Measurements from ENCODE around the gene PAH.

The PAH gene

DNA sequence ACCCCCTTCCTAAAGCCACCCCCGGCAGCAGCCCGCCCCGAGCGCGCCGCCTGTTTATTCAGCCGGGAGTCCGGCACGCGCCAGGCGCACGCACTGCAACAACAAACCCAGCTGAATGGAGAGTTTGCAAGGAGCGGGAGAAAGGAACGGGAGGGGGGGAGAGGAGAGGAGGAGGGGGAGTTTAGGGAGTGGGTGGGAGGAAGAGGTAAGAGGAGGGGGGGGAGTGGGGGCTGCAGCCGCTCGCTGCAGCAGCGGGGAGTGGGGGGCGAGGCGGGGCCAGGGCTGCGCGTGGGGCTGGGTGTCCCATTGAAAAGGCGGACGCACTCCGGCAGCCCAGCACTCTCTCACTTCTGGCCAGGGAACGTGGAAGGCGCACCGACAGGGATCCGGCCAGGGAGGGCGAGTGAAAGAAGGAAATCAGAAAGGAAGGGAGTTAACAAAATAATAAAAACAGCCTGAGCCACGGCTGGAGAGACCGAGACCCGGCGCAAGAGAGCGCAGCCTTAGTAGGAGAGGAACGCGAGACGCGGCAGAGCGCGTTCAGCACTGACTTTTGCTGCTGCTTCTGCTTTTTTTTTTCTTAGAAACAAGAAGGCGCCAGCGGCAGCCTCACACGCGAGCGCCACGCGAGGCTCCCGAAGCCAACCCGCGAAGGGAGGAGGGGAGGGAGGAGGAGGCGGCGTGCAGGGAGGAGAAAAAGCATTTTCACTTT is 40.5 kb upstream of the PAH start, which contains the start of gene ASCL1:
ASCL1 (plus strand) TSS at position 336 of the 712 bp plus-strand sequence. CDS start 571 bp downstream, outside the sequence.
- Histone ChIP-seq H2AFZ (ENCODE audit: low read depth, low read length) (peak within 1 kb of the TSS; percentile 98), H3K27me3 (ENCODE audit: insufficient read depth, low read length) (peaks cover 49% of the 10 kb centered on the region), H3K4me3 (ENCODE audit: low read length) (peak within 1 kb of the TSS; percentile 50), H3K9me3 (ENCODE audit: low read length) (peaks cover 2% of the 10 kb centered on the region), H3K4me1 (ENCODE audit: insufficient read depth, low read length) (peaks cover 28% of the 10 kb centered on the region), H3K36me3 (ENCODE audit: insufficient read depth, low read length) (no peaks in the 10 kb centered on the region)

DNA sequence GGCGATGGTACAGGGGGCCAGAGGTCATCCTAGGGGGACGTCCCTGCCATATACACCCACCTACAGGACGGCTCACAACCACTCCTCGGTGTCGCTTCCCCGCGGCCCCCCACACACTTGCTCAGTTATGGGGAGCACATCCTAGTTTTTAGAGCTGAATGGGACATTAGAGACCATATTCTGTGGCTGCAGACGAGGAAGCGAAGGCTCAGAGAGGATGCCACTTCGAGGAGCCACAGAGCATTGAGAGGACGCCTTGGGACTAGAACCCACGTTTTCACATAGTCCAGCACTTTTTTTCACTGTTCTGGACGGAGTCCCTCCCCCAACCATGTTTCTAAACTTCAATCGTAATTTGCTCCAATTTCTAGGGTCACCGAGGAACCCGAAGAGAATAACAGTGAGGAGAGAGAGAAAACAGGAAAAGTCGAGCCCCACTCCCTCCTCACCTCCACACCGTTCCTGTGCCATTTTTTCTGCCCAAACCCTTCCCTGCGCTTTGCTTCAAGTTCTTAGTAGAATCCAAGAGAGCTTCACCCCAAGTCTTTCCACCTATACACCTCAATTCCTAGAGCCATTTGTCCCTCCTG is 39.8 kb upstream of the PAH start:
- Histone ChIP-seq H2AFZ (ENCODE audit: low read depth, low read length) (peak overlapping the region; percentile 98), H3K4me1 (ENCODE audit: insufficient read depth, low read length) (peaks cover 26% of the 10 kb centered on the region), H3K9me3 (ENCODE audit: low read length) (peaks cover 2% of the 10 kb centered on the region), H3K27me3 (ENCODE audit: insufficient read depth, low read length) (peaks cover 52% of the 10 kb centered on the region), H3K4me3 (ENCODE audit: low read length) (peak overlapping the region; percentile 50), H3K36me3 (ENCODE audit: insufficient read depth, low read length) (no peaks in the 10 kb centered on the region)

DNA sequence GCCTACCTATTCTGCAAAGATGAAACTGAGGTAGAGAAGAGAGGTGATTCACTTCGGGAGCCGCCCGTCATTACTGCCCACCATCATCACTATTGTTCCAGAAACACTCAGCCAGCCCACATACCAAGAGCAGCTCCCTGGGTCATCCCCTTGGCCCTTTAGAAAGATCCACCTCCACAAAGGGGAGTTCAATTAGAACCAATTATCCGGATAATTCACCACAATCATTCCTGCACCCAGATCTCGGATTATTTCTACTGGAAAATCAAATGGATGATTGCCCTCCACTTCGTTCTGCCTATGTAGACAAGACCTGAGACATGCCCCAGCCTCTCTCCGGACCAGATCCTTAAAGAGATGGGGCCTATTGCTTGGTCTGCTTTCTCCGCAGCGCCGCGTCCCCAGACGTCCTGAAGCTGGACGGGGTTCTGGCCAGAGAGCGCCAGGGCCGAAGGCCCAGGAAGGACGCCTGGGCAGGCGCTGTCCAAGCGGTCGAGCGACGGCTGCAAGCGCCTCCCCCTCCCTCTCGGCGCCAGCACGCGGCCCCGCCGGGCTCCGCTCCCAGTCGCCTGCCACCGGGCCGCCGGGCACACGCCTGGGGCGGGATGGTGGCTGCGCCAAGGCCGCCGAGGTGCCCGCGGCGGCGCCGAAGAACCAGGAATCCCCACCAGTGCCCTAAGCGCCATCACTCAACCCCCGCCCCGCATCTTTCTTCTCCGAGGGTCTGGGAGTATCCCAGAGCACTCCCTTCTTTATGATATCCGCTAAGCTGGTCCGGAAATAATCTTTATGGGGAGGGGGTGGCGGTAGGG is 39.1 kb upstream of the PAH start:
- peaks cover 19% of the 10 kb centered on the region for H3K4me1 ChIP-seq (ENCODE audit: insufficient read depth, low read length)
- H2AFZ ChIP-seq (ENCODE audit: low read depth, low read length) = no peak overlapping the region
- no peak overlapping the region for H3K4me3 ChIP-seq (ENCODE audit: low read length)
- H3K36me3 ChIP-seq (ENCODE audit: insufficient read depth, low read length) = no peaks in the 10 kb centered on the region
- H3K9me3 ChIP-seq (ENCODE audit: low read length) = peaks cover 2% of the 10 kb centered on the region
- H3K27me3 ChIP-seq (ENCODE audit: insufficient read depth, low read length) = peaks cover 56% of the 10 kb centered on the region

DNA sequence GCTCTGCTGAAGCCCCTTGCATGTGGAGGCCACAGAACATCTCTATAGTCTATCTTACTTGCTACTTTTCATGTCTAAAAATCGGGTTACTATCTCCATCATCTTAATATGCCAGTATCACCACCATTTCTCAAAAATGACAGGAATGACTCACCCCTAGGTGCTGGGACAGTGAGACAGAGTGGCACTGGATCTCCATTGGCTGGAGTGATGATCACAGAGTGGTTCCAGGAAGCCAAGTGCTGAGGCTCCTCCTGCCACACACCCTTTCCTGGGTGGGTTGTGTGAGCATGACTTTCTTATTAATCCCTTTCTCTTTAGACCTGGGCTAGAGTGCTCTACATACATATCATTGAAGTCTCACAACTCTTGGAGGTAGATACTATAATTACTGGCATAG is 37.1 kb upstream of the PAH start:
- no peaks in the 10 kb centered on the region for H3K9me3 ChIP-seq (ENCODE audit: low read length)
- no peak overlapping the region for H2AFZ ChIP-seq (ENCODE audit: low read depth, low read length)
- peaks cover 15% of the 10 kb centered on the region for H3K4me1 ChIP-seq (ENCODE audit: insufficient read depth, low read length)
- peaks cover 59% of the 10 kb centered on the region for H3K27me3 ChIP-seq (ENCODE audit: insufficient read depth, low read length)
- no peak overlapping the region for H3K4me3 ChIP-seq (ENCODE audit: low read length)
- no peaks in the 10 kb centered on the region for H3K36me3 ChIP-seq (ENCODE audit: insufficient read depth, low read length)

DNA sequence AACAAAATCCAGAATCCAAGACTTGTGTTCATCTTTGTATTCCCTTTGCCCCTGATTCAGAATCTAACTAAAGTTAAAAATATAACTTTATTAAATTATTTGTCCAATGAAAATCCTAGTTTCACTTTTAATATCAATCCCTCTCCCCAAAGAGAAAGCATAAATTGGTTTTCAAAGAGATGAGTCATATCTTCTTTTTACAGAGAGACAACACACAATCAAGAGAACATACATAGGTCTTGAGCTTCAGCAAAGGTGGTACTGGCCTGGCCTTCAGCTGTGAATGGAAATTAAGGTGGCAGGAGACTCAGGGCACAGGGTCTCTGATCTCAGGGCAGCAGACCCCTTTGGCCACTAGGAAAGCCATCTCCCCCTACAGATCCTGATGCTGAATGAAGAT is 36.2 kb upstream of the PAH start:
- Histone ChIP-seq H3K27me3 (ENCODE audit: insufficient read depth, low read length) (peaks cover 51% of the 10 kb centered on the region), H3K9me3 (ENCODE audit: low read length) (no peaks in the 10 kb centered on the region), H3K4me3 (ENCODE audit: low read length) (no peak overlapping the region), H3K4me1 (ENCODE audit: insufficient read depth, low read length) (peaks cover 10% of the 10 kb centered on the region), H3K36me3 (ENCODE audit: insufficient read depth, low read length) (no peaks in the 10 kb centered on the region), H2AFZ (ENCODE audit: low read depth, low read length) (no peak overlapping the region)

DNA sequence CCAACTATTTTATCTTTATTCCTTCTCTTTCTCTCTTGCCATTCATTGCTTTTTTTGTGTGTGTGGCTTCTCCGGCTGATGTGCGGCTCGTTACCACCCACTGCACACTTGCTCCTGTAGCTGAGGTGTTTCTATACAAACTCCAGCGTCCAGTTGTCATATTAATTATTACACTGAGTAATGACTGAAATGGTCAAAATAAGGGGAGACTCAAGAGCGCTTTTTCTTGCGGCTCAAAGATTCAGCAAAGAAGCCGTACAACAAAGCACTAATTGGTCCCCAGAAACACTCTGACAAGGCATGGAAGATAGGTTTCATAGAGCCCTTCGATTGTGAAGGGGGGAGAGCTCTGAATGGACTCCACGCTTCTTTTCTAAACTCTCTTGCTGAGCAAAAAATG is 34.8 kb upstream of the PAH start:
- H3K4me3 ChIP-seq (ENCODE audit: low read length) = no peak overlapping the region
- no peaks in the 10 kb centered on the region for H3K9me3 ChIP-seq (ENCODE audit: low read length)
- H3K36me3 ChIP-seq (ENCODE audit: insufficient read depth, low read length) = no peaks in the 10 kb centered on the region
- peaks cover 49% of the 10 kb centered on the region for H3K27me3 ChIP-seq (ENCODE audit: insufficient read depth, low read length)
- peaks cover 2% of the 10 kb centered on the region for H3K4me1 ChIP-seq (ENCODE audit: insufficient read depth, low read length)
- no peak overlapping the region for H2AFZ ChIP-seq (ENCODE audit: low read depth, low read length)

DNA sequence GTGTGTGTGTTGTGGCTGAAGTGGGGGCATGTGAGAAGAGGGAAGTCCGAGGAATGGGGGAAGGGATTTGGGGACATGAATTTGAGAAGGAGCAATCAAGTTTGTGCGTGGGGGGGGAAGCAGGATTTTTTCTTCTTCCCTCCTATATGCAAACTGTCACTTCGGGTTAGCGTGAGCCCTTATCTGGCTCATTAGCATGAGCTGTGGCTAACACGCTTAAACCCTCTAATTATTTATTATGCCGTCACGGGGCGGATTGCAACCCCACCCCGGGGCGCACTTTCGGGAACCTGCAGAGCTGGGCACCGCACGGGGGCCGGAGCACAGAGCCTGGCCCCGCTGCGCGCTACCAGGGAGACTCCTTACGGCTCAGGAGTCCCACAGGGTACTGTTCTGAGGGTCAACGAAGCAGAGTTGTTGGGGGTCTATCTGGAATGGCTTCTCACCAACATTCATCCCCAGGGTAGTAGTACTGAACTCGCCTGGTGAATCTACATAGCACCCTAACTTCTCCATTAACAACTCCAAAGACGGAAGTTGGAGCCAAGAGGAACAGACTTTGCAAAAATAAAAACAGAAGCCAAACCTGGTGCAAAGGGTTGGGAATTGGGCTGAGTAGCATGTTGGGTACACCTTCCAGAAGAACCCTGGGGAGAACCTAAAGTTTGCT is 34.0 kb upstream of the PAH start:
- no peaks in the 10 kb centered on the region for H3K9me3 ChIP-seq (ENCODE audit: low read length)
- peaks cover 43% of the 10 kb centered on the region for H3K27me3 ChIP-seq (ENCODE audit: insufficient read depth, low read length)
- H3K36me3 ChIP-seq (ENCODE audit: insufficient read depth, low read length) = no peaks in the 10 kb centered on the region
- no peak overlapping the region for H2AFZ ChIP-seq (ENCODE audit: low read depth, low read length)
- H3K4me1 ChIP-seq (ENCODE audit: insufficient read depth, low read length) = no peaks in the 10 kb centered on the region
- no peak overlapping the region for H3K4me3 ChIP-seq (ENCODE audit: low read length)

DNA sequence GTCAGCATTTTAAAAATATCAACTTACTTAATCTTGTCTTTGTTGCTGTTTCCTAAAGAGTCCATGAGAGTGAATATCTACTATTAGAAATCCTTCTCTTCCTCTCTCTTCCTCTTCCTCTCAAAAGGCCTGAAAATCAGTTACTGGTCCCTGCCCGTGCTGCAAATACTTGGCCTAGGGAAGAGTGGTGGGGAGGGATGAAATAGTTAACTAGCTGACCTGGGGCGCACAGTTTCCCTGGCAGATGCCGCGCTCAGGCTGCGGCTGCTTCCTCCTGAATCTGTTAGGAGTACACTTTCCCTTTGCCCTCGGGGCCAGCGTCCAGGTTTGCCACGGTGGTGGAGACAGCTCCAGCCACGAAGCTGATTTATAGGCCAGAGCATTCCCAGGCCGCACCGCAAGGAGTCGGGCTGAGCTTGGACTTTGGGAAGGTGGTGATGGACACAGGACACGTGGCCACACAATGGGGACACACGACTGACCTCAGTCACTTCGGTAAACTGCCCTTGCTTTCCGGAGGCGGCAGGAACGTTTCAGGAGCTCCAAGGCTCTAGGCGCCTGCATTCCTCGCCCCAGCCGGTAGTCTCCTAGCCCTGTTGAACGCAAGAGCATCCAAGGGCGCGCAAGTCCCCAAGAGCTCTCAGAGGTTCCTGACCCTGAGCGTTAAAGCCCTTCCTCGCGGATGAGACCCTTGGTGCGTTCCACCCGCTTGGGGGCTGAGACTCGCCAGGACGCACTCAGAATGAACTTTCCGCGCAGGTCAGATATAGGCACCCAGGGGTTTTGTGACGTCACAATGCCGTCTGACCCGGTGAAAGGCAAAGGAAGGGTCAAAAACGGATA is 33.3 kb upstream of the PAH start:
- Histone ChIP-seq H3K9me3 (ENCODE audit: low read length) (no peaks in the 10 kb centered on the region), H3K4me1 (ENCODE audit: insufficient read depth, low read length) (no peaks in the 10 kb centered on the region), H2AFZ (ENCODE audit: low read depth, low read length) (no peak overlapping the region), H3K36me3 (ENCODE audit: insufficient read depth, low read length) (no peaks in the 10 kb centered on the region), H3K27me3 (ENCODE audit: insufficient read depth, low read length) (peaks cover 35% of the 10 kb centered on the region), H3K4me3 (ENCODE audit: low read length) (no peak overlapping the region)

DNA sequence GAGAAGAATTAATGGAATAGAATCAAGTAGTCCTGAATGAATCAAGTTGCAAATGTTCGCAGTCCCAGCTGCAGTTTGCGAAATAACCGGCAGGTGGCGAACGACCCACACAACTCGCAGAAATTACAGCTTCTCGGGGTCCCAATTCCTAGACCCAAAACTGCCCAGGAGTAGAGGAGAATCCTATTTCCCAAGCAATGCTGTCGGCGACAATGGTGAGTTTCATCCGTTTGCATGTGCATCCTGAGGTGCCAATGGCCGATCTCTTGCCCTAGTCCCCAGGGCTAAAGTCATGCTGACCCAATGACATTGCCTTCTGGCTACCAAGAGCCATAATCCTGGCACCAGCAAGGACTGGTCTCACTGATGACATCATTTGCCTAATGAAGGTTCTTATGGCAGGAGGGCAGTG is 31.9 kb upstream of the PAH start:
- Histone ChIP-seq H2AFZ (ENCODE audit: low read depth, low read length) (no peak overlapping the region), H3K36me3 (ENCODE audit: insufficient read depth, low read length) (no peaks in the 10 kb centered on the region), H3K9me3 (ENCODE audit: low read length) (no peaks in the 10 kb centered on the region), H3K27me3 (ENCODE audit: insufficient read depth, low read length) (peaks cover 26% of the 10 kb centered on the region), H3K4me1 (ENCODE audit: insufficient read depth, low read length) (no peaks in the 10 kb centered on the region), H3K4me3 (ENCODE audit: low read length) (no peak overlapping the region)

DNA sequence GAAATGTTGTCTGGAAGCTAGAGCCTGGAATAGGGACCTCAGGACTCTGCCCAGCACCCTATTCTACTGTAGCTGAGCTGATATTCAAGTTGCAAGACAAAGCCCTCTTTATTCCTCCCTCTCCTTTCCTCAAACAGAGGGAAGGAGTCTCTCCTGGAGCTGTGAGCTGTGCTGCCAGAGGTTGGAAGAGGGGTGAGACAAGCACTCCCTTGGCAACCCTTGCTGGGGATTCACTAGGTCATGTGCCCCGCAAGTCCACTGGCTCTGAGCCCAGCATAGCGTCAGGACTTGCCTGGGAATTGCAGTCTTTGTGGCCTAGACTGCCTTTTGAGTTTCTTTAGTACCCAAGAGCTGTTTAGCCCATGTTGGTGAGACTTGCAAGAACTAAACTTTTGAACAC is 29.0 kb upstream of the PAH start:
- peaks cover 10% of the 10 kb centered on the region for H3K27me3 ChIP-seq (ENCODE audit: insufficient read depth, low read length)

DNA sequence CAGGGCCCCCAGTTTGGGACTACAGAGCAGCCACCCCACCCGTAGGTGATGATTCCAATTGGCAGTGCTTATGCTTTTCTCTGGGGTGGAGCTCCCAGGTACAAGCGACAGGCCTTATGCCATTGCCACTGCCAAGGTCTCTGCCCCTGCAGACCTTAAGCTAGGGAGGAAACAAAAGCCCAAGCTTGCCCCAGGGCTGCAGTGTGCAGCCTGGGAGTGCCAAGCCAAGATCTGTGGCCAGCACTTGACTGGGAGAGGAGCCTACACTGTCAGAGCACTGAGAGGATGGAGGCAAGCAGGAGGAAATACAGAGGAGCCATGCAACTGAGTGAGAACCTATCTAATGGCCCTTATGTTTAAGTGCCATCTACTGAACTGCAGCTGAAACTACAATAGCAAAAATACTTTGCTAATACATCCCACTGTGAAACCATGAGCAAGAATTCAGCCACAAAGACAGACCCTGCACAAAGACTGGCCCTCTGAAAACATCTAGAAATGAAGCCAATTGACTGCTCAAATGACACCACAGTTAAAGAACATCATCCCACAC is 22.7 kb upstream of the PAH start:
- Histone ChIP-seq H3K4me3 (ENCODE audit: low read length) (no peak overlapping the region), H3K9me3 (ENCODE audit: low read length) (no peaks in the 10 kb centered on the region)

More for the DNA sequence above, 29.0 kb upstream of the PAH start:
- no peak overlapping the region for H2AFZ ChIP-seq (ENCODE audit: low read depth, low read length)
- no peak overlapping the region for H3K4me3 ChIP-seq (ENCODE audit: low read length)
- H3K36me3 ChIP-seq (ENCODE audit: insufficient read depth, low read length) = no peaks in the 10 kb centered on the region
- H3K9me3 ChIP-seq (ENCODE audit: low read length) = no peaks in the 10 kb centered on the region
- H3K4me1 ChIP-seq (ENCODE audit: insufficient read depth, low read length) = no peaks in the 10 kb centered on the region

DNA sequence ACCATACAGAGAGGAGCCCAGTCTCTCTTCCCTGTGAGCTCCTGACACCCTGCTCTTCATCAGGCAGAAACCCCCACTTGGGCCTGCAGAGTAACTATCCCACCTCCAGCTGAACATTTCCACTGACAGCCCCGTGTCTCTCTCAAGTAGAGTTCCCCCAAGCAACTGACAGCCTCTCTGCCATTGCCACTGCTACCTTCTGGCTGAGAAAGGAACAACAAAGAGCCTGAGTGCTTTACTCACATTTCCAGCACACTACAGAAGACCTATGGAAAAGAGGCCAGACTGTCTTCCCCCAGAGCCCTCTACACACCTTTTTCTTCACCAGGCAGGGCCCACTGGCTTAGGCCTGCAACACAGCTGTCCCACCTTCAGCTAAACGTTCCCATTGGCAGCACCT is 22.0 kb upstream of the PAH start:
- Histone ChIP-seq H3K4me1 (ENCODE audit: insufficient read depth, low read length) (no peaks in the 10 kb centered on the region), H2AFZ (ENCODE audit: low read depth, low read length) (no peak overlapping the region), H3K4me3 (ENCODE audit: low read length) (no peak overlapping the region), H3K27me3 (ENCODE audit: insufficient read depth, low read length) (no peaks in the 10 kb centered on the region), H3K9me3 (ENCODE audit: low read length) (no peaks in the 10 kb centered on the region), H3K36me3 (ENCODE audit: insufficient read depth, low read length) (no peaks in the 10 kb centered on the region)

More for the DNA sequence above, 22.7 kb upstream of the PAH start:
- Histone ChIP-seq H2AFZ (ENCODE audit: low read depth, low read length) (no peak overlapping the region), H3K4me1 (ENCODE audit: insufficient read depth, low read length) (no peaks in the 10 kb centered on the region), H3K36me3 (ENCODE audit: insufficient read depth, low read length) (no peaks in the 10 kb centered on the region), H3K27me3 (ENCODE audit: insufficient read depth, low read length) (no peaks in the 10 kb centered on the region)
